HFFc6 (cell line): ENCODE measurements around the gene CCDC97. TPM values are rescaled to one million over a fixed set of nuclear protein-coding genes. Genes with fewer than 3 reads are reported as not detected.
"Not testable (repeated sequence)": the region's sequence is repeated elsewhere in the genome, so short reads cannot be mapped to it uniquely, and the experiment has no call there.

Source experiments
- DNase-seq: peaks from one replicate; pipeline ENCODE4 v3.0.0-alpha.2; 2018
- H3K27ac Mint-ChIP-seq: 2 replicates; pipeline ENCODE4 v1.8.0; 2020; ENCODE audit warnings: mild to moderate bottlenecking, mixed read lengths
- H3K27me3 Mint-ChIP-seq: 2 replicates; pipeline ENCODE4 v1.8.0; 2021; ENCODE audit warnings: mild to moderate bottlenecking, moderate library complexity, mixed read lengths; ENCODE audit not compliant: insufficient read depth
- H3K36me3 Mint-ChIP-seq: 2 replicates; pipeline ENCODE4 v1.8.0; 2021; ENCODE audit warnings: low read depth, mixed read lengths
- H3K4me1 Mint-ChIP-seq: 2 replicates; pipeline ENCODE4 v1.8.0; 2020; ENCODE audit warnings: low read depth, mixed read lengths
- H3K4me3 Mint-ChIP-seq: 2 replicates; pipeline ENCODE4 v1.8.0; 2020; ENCODE audit warnings: mild to moderate bottlenecking, moderate library complexity, mixed read lengths
- H3K9me3 Mint-ChIP-seq: 2 replicates; pipeline ENCODE4 v1.8.0; 2020; ENCODE audit warnings: mild to moderate bottlenecking, mixed read lengths
- total RNA-seq, 6 experiments: library from RNA; stranded (reverse); fragmentation: NEBNext Ultra II Directional; extraction: Animal tissue kit (Norgen Biotek cat#: 25700); gene quantifications; 2 replicates in 1 of 6; 3 replicates in 5 of 6; pipeline ENCODE4 v1.2.3, GENCODE V29; 2021
- TF ChIP-seq, protein P1 (sequence below): fragments of 200-600 bp; sonication (generic); IDR thresholded peaks from 2 replicates; pipeline ENCODE4 v1.5.0; 2021; ENCODE audit warnings: antibody characterized with exemption, mild to moderate bottlenecking

Gene CCDC97
- total RNA-seq, 6 experiments from 2014 or later: 15.4 to 19.1 (median 16.8) TPM

DNA sequence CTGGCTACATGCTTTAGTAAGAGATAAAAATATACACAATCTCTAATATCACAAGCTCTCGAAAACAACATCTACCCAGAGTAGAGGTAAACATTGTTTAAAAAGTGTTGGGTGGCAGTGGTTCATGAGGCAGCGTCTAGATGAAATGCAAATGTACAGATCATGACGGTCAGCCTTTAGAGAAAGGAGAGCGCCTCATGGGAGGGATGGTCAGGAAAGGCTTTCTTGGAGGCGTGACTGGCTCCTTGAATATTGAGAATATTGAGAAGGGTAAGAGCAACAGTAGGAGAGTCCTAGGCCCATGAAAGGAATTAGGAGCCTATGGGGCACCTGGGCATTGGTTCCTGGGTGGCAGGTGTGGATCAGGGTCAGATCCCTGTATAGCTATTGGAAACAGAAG, 35.2 kb upstream of the CCDC97 start:
- DNase-seq: no peak
- Mint-ChIP-seq H3K36me3 (peaks cover 56% of the 10 kb centered on the region), H3K4me3 (no peak overlapping the region), H3K27me3 (peaks cover 2% of the 10 kb centered on the region), H3K27ac (no peak overlapping the region), H3K4me1 (no peaks in the 10 kb centered on the region), H3K9me3 (no peaks in the 10 kb centered on the region)
- TF ChIP-seq, protein P1, sequence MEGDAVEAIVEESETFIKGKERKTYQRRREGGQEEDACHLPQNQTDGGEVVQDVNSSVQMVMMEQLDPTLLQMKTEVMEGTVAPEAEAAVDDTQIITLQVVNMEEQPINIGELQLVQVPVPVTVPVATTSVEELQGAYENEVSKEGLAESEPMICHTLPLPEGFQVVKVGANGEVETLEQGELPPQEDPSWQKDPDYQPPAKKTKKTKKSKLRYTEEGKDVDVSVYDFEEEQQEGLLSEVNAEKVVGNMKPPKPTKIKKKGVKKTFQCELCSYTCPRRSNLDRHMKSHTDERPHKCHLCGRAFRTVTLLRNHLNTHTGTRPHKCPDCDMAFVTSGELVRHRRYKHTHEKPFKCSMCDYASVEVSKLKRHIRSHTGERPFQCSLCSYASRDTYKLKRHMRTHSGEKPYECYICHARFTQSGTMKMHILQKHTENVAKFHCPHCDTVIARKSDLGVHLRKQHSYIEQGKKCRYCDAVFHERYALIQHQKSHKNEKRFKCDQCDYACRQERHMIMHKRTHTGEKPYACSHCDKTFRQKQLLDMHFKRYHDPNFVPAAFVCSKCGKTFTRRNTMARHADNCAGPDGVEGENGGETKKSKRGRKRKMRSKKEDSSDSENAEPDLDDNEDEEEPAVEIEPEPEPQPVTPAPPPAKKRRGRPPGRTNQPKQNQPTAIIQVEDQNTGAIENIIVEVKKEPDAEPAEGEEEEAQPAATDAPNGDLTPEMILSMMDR: no peak

DNA sequence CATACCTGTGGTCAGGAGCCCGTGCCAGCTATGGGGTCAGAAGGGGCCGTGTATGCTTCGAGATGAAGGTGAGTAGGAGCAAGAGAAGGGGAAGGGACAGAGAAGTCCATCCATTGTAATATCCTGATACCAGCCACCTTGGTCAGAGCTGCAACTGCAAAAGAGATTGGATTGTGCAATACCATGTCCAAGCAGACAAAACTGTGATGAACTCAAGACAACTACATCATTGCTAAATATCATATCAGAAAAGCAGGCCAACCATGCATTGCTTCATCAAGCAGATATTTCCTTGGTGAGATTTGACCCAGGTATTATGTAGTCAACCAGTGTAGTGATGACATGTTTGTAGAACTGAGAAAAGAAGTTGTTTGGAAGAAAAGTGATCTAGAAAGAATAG, 33.7 kb upstream of the CCDC97 start:
- Mint-ChIP-seq H3K4me1 (no peaks in the 10 kb centered on the region), H3K9me3 (no peaks in the 10 kb centered on the region), H3K27me3 (peaks cover 2% of the 10 kb centered on the region), H3K27ac (no peak overlapping the region; the same call in 1 of the 2 replicates), H3K36me3 (peaks cover 68% of the 10 kb centered on the region), H3K4me3 (no peak overlapping the region)
- TF ChIP-seq, protein P1: no peak
- no peak for DNase-seq

DNA sequence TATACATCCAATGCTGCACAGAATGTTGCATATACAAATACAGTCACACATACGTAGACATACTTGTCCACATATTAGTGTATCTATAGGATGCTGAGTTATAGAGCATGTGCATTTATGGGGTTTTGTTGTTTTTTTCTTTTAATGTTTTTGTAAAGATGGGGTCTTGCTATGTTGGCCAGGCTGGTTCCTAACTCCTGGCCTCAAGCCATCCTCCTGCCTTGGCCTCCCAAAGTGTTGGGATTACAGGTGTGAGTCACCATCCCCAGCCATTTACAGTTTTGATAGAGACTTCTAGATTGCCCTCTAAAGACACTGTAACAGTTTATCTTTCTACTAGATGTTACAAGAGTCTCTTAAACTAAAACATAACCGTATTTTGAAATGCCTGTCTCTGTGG, 31.5 kb upstream of the CCDC97 start:
- TF ChIP-seq, protein P1: no peak
- Mint-ChIP-seq H3K4me3 (no peak overlapping the region), H3K36me3 (peaks cover 59% of the 10 kb centered on the region)

DNA sequence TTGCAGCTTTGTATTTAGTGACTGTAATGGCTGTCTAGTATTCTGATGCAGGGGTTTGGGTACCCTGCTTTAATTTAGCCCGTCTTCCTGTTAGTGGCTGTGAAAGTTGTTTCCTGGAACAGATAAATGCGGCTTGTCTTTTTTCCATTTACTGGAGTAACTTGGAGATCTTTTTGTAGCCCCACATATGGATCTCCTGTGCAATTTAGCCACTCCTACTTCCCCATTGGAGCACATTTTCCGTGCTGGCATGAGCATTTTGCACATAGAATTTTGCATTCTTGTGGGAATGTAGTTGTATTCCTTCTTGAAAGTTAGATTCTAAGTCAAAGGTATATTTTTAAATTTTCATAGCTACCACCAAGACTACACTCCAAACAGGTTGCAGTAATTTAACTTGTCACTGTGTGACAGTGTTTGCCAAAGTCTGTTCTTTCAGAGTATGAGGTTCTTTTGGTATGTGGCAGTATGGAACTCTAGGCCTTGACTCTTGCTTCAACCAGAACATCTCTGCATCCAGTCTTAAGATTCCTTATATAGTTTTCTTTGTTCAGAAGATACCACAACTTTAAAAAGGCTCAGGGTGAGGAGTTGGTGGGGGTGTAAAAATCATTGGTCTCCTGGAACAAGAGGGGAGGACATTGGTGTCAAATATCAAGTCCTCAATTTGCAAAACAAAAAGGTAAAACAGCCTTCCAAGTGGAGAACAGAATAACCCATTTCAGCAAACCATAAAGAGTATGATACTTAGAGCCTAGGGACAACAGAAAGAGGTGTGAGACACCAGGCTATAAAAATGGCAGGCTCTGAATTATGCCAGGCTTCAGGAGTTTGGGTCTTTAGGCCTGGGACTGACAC, 21.1 kb upstream of the CCDC97 start:
- no peak for DNase-seq
- no peaks in the 10 kb centered on the region for H3K4me1 Mint-ChIP-seq
- TF ChIP-seq, protein P1: no peak
- H3K27me3 Mint-ChIP-seq: no peaks in the 10 kb centered on the region
- no peak overlapping the region for H3K27ac Mint-ChIP-seq
- peaks cover 38% of the 10 kb centered on the region for H3K36me3 Mint-ChIP-seq
- H3K4me3 Mint-ChIP-seq: no peak overlapping the region
- H3K9me3 Mint-ChIP-seq: no peaks in the 10 kb centered on the region

More for the DNA sequence above, 31.5 kb upstream of the CCDC97 start:
- no peaks in the 10 kb centered on the region for H3K9me3 Mint-ChIP-seq
- H3K27ac Mint-ChIP-seq: no peak overlapping the region
- no peak for DNase-seq
- no peaks in the 10 kb centered on the region for H3K4me1 Mint-ChIP-seq
- H3K27me3 Mint-ChIP-seq: no peaks in the 10 kb centered on the region; the same call in none of the 2 replicates

DNA sequence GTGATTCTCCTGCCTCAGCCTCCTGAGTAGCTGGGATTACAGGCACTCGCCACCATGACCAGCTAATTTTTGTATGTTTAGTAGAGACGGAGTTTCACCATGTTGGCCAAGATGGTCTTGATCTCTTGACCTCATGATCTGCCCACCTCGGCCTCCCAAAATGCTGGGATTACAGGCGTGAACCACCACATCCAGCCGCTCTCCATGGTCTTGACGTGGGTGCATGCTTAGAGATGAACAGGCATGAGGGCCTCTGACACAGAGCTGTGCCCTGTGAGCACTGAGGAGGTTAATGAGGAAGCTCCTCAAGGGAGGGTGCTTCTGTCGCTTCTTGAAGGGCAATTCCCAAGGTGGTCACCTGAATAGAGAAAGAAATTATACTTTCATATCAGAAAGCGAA, 20.2 kb upstream of the CCDC97 start:
- H3K36me3 Mint-ChIP-seq: peaks cover 41% of the 10 kb centered on the region
- not testable (repeated sequence) for H3K27ac Mint-ChIP-seq, H3K4me1 Mint-ChIP-seq, DNase-seq, H3K27me3 Mint-ChIP-seq, H3K4me3 Mint-ChIP-seq, H3K9me3 Mint-ChIP-seq

DNA sequence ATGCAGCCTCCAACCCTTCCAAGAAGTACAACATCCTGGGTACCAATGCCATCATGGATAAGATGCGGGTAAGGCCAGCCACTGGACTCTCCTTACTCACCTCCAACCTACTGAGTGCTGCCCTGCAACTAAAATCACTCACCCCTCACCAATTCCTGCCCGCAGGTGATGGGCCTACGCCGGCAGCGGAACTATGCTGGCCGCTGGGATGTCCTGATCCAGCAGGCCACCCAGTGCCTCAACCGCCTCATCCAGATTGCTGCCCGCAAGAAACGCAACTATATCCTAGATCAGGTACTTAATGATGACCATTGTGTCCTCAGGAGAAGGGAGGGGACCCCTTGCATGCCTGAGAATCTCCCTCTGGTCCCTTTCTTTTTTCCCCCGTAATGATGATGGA, 15.6 kb upstream of the CCDC97 start:
- peaks cover 48% of the 10 kb centered on the region for H3K4me1 Mint-ChIP-seq
- H3K36me3 Mint-ChIP-seq: peaks cover 63% of the 10 kb centered on the region
- H3K27ac Mint-ChIP-seq: no peak overlapping the region; the same call in 1 of the 2 replicates
- DNase-seq: no peak
- no peaks in the 10 kb centered on the region for H3K9me3 Mint-ChIP-seq
- H3K27me3 Mint-ChIP-seq: peaks cover 7% of the 10 kb centered on the region
- no peak overlapping the region for H3K4me3 Mint-ChIP-seq
- TF ChIP-seq, protein P1: no peak
